ENCODE data around the gene PLEKHA5.
"Not testable (repeated sequence)": the region's sequence is repeated elsewhere in the genome, so short reads cannot be mapped to it uniquely, and the experiment has no call there.

Gene PLEKHA5

DNA sequence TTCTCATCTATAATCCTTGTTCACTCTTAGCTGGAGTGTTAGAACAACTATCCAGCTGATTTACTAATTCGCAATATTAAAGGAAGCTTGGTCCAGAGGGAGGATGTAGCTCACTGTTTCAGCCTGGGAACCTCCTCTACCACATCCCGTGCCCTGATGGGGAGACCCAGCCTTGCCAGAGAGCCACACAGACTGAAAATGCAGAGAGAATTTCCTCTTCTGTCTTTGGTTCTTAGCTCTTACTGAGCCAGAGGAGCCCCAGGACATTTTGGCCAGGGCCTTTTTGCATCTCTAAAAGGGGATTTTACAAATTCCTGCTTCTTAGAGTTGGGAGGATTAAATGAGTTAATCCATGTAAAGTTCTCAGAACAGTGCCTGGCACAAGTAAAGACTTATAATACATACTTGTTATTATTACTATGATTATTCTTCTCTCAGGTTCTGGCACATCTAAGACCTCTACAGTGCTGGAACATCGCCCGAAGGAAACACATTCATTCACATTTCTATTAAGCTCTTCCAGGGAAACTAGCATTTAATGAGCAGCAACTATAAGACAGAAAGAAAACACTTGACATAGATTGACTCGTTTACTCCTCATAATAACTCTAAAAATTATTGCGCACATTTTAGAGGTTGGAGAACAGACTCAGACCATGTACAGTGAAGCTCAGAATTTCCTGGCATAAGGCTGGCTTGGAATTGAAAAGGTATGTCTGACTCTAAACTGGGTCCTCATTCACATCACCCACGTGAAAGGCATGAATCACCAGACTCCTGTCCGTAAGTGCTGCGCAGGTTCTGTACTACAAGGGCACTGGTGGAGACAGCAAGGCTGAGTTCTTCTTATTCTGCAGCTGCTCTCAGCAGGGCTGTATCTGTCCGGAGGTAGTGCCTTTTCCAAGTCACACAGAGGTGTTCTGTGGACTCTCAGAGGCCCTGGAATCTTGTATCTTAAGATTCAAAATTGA, 282.0 kb downstream of the PLEKHA5 start:
- no peak overlapping the region for H3K4me3 ChIP-seq (ENCODE audit: low read depth, low read length)
- in situ Hi-C loops (cut with HindIII; ENCODE audit: low sequenced_read_pairs) = no loop called here
- no peak for DNase-seq (ENCODE audit: low read depth)
- TF ChIP-seq, protein P1, sequence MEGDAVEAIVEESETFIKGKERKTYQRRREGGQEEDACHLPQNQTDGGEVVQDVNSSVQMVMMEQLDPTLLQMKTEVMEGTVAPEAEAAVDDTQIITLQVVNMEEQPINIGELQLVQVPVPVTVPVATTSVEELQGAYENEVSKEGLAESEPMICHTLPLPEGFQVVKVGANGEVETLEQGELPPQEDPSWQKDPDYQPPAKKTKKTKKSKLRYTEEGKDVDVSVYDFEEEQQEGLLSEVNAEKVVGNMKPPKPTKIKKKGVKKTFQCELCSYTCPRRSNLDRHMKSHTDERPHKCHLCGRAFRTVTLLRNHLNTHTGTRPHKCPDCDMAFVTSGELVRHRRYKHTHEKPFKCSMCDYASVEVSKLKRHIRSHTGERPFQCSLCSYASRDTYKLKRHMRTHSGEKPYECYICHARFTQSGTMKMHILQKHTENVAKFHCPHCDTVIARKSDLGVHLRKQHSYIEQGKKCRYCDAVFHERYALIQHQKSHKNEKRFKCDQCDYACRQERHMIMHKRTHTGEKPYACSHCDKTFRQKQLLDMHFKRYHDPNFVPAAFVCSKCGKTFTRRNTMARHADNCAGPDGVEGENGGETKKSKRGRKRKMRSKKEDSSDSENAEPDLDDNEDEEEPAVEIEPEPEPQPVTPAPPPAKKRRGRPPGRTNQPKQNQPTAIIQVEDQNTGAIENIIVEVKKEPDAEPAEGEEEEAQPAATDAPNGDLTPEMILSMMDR (IDR thresholded peaks at IDR 0.05; ENCODE audit: low read depth, low read length, missing control alignments) = no peak

DNA sequence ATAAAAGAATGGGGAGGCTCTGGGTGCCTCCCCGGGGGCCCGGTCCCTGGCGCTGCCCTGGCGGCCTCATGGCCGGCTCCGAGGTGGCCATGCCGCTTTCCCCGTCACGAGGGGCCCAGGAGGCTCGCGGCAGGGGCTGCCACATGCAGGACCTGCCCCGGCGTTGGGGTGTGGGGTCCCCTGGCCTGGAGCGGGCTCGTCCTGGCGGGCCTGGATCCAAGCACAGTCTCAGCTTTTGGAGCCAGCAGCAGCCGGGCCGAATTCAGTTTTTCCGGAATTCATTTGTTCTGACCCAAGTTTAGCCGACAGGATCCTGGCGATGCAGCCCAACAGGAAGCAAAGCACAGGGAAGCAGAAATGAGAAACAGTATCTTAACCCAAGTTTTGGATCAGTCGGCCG, 283.3 kb downstream of the PLEKHA5 start:
- TF ChIP-seq, protein P1 (IDR thresholded peaks at IDR 0.05; ENCODE audit: low read depth, low read length, missing control alignments) = no peak
- in situ Hi-C loops (cut with HindIII; ENCODE audit: low sequenced_read_pairs) = no loop called here
- no peak overlapping the region for H3K4me3 ChIP-seq (ENCODE audit: low read depth, low read length)
- no peak for DNase-seq (ENCODE audit: low read depth)

DNA sequence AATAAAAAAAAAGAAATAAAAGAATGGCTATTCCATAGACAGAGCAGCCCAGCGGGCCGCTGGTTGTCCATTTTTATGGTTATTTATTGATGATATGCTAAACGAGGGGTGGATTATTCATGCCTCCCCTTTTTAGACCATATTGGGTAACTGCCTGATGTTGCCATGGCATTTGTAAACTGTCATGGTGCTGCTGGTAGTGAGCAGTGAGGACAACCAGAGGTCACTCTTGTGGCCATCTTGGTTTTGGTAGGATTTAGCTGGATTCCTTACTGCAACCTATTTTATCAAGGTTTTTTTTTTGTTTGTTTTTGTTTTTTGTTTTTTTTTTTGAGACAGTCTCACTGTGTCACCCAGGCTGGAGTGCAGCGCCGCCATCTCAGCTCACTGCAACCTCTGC, 284.0 kb downstream of the PLEKHA5 start:
- DNase-seq (ENCODE audit: low read depth); in situ Hi-C loops (cut with HindIII; ENCODE audit: low sequenced_read_pairs); H3K4me3 ChIP-seq (ENCODE audit: low read depth, low read length): not testable (repeated sequence)

DNA sequence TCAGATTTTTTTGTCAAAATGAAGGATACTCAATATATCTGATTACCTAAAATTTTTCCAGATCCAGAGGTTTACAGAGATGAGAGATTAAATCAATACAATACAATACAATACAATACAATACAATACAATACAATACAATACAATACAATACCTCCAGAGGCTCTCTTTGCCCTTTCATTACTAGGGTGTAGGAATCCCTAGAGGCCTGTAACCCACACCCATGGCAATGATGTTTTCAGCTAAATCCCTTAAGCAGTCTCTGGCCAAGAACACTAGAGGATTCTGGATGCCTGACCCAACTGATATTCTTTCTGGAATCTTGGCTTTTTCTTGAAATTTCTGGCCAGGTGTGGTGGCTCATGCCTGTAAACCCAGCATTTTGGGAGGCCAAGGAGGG, 286.0 kb downstream of the PLEKHA5 start:
- in situ Hi-C loops (cut with HindIII; ENCODE audit: low sequenced_read_pairs) = no loop called here
- no peak for DNase-seq (ENCODE audit: low read depth)
- H3K4me3 ChIP-seq (ENCODE audit: low read depth, low read length) = no peak overlapping the region
- TF ChIP-seq, protein P1 (IDR thresholded peaks at IDR 0.05; ENCODE audit: low read depth, low read length, missing control alignments) = no peak

DNA sequence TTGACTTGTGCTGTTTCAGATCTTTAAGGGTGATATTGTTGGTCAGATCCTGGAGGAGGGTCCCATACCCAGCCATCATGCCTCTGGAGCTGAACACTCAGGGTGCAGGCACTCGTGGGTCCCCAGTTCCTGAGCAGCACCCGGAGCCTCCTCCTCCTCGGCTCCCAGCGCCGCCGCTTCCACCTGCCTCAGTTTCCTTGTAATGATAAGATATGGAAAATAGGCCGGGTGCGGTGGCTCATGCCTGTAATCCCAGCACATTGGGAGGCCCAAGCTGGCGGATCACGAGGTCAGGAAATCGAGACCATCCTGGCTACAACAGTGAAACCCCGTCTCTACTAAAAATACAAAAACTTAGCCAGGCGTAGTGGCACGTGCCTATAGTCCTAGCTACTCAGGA, 289.6 kb downstream of the PLEKHA5 start:
- no peak overlapping the region for H3K4me3 ChIP-seq (ENCODE audit: low read depth, low read length)
- DNase-seq (ENCODE audit: low read depth) = no peak
- TF ChIP-seq, protein P1 (IDR thresholded peaks at IDR 0.05; ENCODE audit: low read depth, low read length, missing control alignments) = no peak
- in situ Hi-C loops (cut with HindIII; ENCODE audit: low sequenced_read_pairs) = no loop called here

DNA sequence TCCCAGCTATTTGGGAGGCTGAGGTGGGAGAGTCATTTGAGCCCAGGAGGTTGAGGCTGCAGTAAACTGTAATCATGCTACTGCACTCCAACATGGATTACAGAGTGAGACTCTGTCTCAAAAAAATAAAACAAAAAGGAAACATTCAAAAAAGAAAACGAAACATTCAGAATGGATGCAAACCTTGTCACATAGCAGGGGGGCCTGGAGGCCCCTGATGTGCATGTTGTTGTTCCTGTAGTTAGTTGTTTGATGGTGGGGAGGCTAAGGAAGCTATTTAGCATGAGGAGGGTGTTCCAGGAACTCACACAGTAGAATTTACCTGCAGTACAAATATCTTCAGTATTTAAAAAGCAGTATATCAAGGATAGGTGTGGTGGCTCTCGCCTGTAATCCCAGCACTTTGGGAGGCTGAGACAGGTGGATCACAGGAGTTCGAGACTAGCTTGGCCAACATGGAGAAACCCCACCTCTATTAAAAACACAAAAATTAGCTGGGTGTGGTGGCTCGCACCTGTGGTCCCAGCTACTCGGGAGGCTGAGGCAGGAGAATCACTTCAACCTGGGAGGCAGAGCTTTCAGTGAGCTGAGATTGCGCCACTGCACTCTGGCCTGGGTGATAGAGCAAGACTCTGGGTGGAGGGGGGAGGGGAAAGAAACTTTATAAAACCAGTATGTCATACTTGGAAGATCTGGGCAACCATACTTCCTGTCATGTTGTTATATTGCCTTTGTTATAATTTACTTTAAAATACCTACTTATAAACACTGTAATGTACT, 292.2 kb downstream of the PLEKHA5 start:
- TF ChIP-seq, protein P1 (IDR thresholded peaks at IDR 0.05; ENCODE audit: low read depth, low read length, missing control alignments) = no peak
- H3K4me3 ChIP-seq (ENCODE audit: low read depth, low read length) = no peak overlapping the region
- DNase-seq (ENCODE audit: low read depth) = no peak
- in situ Hi-C loops (cut with HindIII; ENCODE audit: low sequenced_read_pairs) = no loop called here

Data from astrocyte of the cerebellum (primary cell).